Smooth muscle cell (in vitro differentiated cells): ENCODE measurements around the gene TUFT1. TPM values are rescaled to one million over a fixed set of nuclear protein-coding genes. Genes with fewer than 3 reads are reported as not detected.
"Not testable (repeated sequence)": the region's sequence is repeated elsewhere in the genome, so short reads cannot be mapped to it uniquely, and the experiment has no call there.

Source experiments
- DNase-seq: peaks from one replicate; lab custom pipeline; 2025; ENCODE audit not compliant: unreplicated experiment; lab: John Stamatoyannopoulos, UW
- H2AFZ ChIP-seq: fragments of 200-600 bp; sonication (generic); 2 replicates; pipeline ENCODE4 v1.6.0; 2016; ENCODE audit warnings: antibody characterized with exemption, low read depth, mild to moderate bottlenecking
- H3F3A ChIP-seq: fragments of 200-600 bp; sonication (generic); 2 replicates; pipeline ENCODE4 v1.6.0; 2017; ENCODE audit warnings: antibody characterized with exemption, low read depth
- H3K27ac ChIP-seq: fragments of 200-600 bp; sonication (generic); 2 replicates; pipeline ENCODE4 v1.5.1; 2016; ENCODE audit warnings: low read depth, mild to moderate bottlenecking
- H3K27me3 ChIP-seq: fragments of 200-600 bp; sonication (generic); 2 replicates; pipeline ENCODE4 v1.6.1; 2016; ENCODE audit warnings: low read depth, mild to moderate bottlenecking
- H3K36me3 ChIP-seq: fragments of 200-600 bp; sonication (generic); 2 replicates; pipeline ENCODE4 v1.5.1; 2016; ENCODE audit warnings: low read depth
- H3K4me1 ChIP-seq: fragments of 200-600 bp; sonication (generic); 2 replicates; pipeline ENCODE4 v1.5.1; 2016; ENCODE audit warnings: low read depth
- H3K4me2 ChIP-seq: fragments of 200-600 bp; sonication (generic); 2 replicates; pipeline ENCODE4 v1.6.0; 2016; ENCODE audit warnings: mild to moderate bottlenecking
- H3K4me3 ChIP-seq: fragments of 200-600 bp; sonication (generic); 2 replicates; pipeline ENCODE4 v1.5.1; 2016; ENCODE audit warnings: mild to moderate bottlenecking
- H3K79me2 ChIP-seq: fragments of 200-600 bp; sonication (generic); 2 replicates; pipeline ENCODE4 v1.6.0; 2016; ENCODE audit warnings: low read depth, mild to moderate bottlenecking
- H3K9ac ChIP-seq: fragments of 200-600 bp; sonication (generic); 2 replicates; pipeline ENCODE4 v1.6.0; 2016; ENCODE audit warnings: low read depth
- H3K9me3 ChIP-seq: fragments of 200-600 bp; sonication (generic); replicated peaks from 2 replicates; pipeline ENCODE4 v1.5.1; 2016; ENCODE audit warnings: low read depth
- H4K20me1 ChIP-seq: fragments of 200-600 bp; sonication (generic); 2 replicates; pipeline ENCODE4 v1.6.0; 2016; ENCODE audit warnings: low read depth
- WGBS: methylation state at CpG from one replicate; pipeline ENCODE4 v1.1.7; 2016; ENCODE audit warnings: low lambda C conversion rate; 5-methylcytosine and 5-hydroxymethylcytosine counted together
- polyA plus RNA-seq: library from polyadenylated mRNA; unstranded; fragments of >200 nt; fragmentation: Nextera tagmentation; extraction: Ambion mirVana; gene quantifications from 2 replicates; pipeline ENCODE4 v1.2.1, GENCODE V29; 2016
- total RNA-seq: library from RNA; depleted of rRNA; stranded (reverse); fragments of >200 nt; gene quantifications from 2 replicates; pipeline ENCODE4 v1.2.3, GENCODE V29; 2014
- TF ChIP-seq, protein P1 (sequence below): fragments of 200-600 bp; sonication (generic); IDR thresholded peaks from 2 replicates; pipeline ENCODE4 v1.5.1; 2017; ENCODE audit warnings: borderline replicate concordance, mild to moderate bottlenecking, antibody characterized with exemption; ENCODE audit not compliant: insufficient read depth, poor library complexity, severe bottlenecking

TUFT1 gene
- total and polyA plus RNA-seq, 2 experiments from 2014 or later: 15.1 to 20.0 TPM

GRCh38 chr1:151590961-151591360 lies 50.9 kb downstream of the TUFT1 start:
- WGBS: 96% methylated on average over 3 of the region's 3 CpGs
- H3K27ac ChIP-seq: no peak overlapping the region
- H3K9ac ChIP-seq: no peak overlapping the region
- H3K36me3 ChIP-seq: no peaks in the 10 kb centered on the region
- no peak overlapping the region for H3K4me3 ChIP-seq
- H2AFZ ChIP-seq: no peak overlapping the region
- no peak overlapping the region for H3K4me2 ChIP-seq
- H3K27me3 ChIP-seq: no peaks in the 10 kb centered on the region
- TF ChIP-seq, protein P1, sequence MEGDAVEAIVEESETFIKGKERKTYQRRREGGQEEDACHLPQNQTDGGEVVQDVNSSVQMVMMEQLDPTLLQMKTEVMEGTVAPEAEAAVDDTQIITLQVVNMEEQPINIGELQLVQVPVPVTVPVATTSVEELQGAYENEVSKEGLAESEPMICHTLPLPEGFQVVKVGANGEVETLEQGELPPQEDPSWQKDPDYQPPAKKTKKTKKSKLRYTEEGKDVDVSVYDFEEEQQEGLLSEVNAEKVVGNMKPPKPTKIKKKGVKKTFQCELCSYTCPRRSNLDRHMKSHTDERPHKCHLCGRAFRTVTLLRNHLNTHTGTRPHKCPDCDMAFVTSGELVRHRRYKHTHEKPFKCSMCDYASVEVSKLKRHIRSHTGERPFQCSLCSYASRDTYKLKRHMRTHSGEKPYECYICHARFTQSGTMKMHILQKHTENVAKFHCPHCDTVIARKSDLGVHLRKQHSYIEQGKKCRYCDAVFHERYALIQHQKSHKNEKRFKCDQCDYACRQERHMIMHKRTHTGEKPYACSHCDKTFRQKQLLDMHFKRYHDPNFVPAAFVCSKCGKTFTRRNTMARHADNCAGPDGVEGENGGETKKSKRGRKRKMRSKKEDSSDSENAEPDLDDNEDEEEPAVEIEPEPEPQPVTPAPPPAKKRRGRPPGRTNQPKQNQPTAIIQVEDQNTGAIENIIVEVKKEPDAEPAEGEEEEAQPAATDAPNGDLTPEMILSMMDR: no peak
- H3K4me1 ChIP-seq: peaks cover 2% of the 10 kb centered on the region
- H3F3A ChIP-seq: no peaks in the 10 kb centered on the region
- no peaks in the 10 kb centered on the region for H4K20me1 ChIP-seq
- no peaks in the 10 kb centered on the region for H3K79me2 ChIP-seq
- no peaks in the 10 kb centered on the region for H3K9me3 ChIP-seq
- DNase-seq: no peak

DNA sequence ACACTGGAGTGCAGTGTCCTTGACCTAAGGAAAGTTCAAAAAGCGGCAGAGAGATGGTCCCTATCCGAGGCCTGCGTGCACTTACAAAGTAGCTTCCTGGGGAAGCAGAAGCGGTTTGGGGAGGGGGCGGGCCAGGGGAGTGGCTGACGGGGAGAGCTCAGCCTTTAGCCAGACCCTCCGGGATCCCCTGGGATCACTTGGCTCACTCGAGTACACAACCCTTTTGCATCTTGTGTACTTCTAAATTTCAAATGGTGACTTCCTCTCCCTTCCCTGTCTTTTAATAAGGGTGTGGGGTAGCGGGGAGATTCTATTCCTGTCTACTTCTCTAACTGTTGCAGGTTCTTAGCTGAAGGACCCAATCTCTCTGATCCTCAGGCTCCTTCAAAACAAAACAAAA lies 53.6 kb downstream of the TUFT1 start:
- no peaks in the 10 kb centered on the region for H3F3A ChIP-seq
- 21% methylated on average over 8 of the region's 9 CpGs for WGBS
- H3K9me3 ChIP-seq: no peaks in the 10 kb centered on the region
- H3K27ac ChIP-seq: no peak overlapping the region
- DNase-seq: no peak
- peak overlapping the region; percentile 76 for H3K4me2 ChIP-seq
- H3K9ac ChIP-seq: no peak overlapping the region
- H3K4me1 ChIP-seq: no peaks in the 10 kb centered on the region
- no peaks in the 10 kb centered on the region for H3K36me3 ChIP-seq
- TF ChIP-seq, protein P1: no peak
- no peaks in the 10 kb centered on the region for H3K27me3 ChIP-seq
- no peaks in the 10 kb centered on the region for H4K20me1 ChIP-seq
- peak overlapping the region; percentile 34 for H3K4me3 ChIP-seq
- H3K79me2 ChIP-seq: no peaks in the 10 kb centered on the region
- peak overlapping the region; percentile 77 for H2AFZ ChIP-seq

- peak overlapping the region; percentile 77 for H2AFZ ChIP-seq
- no peak overlapping the region for H3K9ac ChIP-seq
- H3K4me1 ChIP-seq: no peaks in the 10 kb centered on the region
- H3K36me3 ChIP-seq: no peaks in the 10 kb centered on the region
- peak overlapping the region; percentile 76 for H3K4me2 ChIP-seq
- no peaks in the 10 kb centered on the region for H3K27me3 ChIP-seq
- TF ChIP-seq, protein P1: peak; percentile 97
- no peaks in the 10 kb centered on the region for H3K9me3 ChIP-seq
- WGBS: 12% methylated on average over 12 of the region's 12 CpGs
- no peaks in the 10 kb centered on the region for H3K79me2 ChIP-seq
- DNase-seq: peak; percentile 4
- peak overlapping the region; percentile 34 for H3K4me3 ChIP-seq
- H3F3A ChIP-seq: no peaks in the 10 kb centered on the region
- H4K20me1 ChIP-seq: no peaks in the 10 kb centered on the region
- no peak overlapping the region for H3K27ac ChIP-seq
These were observed 54.1 kb downstream of the TUFT1 start for GRCh38 chr1:151594143-151594625.

- H3K27me3 ChIP-seq: no peaks in the 10 kb centered on the region
- no peak for DNase-seq
- H3F3A ChIP-seq: no peaks in the 10 kb centered on the region
- peak overlapping the region; percentile 35 for H3K27ac ChIP-seq
- 52% methylated on average over 5 of the region's 5 CpGs for WGBS
- no peak overlapping the region for H2AFZ ChIP-seq
- no peaks in the 10 kb centered on the region for H3K4me1 ChIP-seq
- no peaks in the 10 kb centered on the region for H4K20me1 ChIP-seq
- no peaks in the 10 kb centered on the region for H3K36me3 ChIP-seq
- no peak overlapping the region for H3K4me2 ChIP-seq
- no peaks in the 10 kb centered on the region for H3K79me2 ChIP-seq
- TF ChIP-seq, protein P1: no peak
- H3K4me3 ChIP-seq: no peak overlapping the region
- H3K9me3 ChIP-seq: no peaks in the 10 kb centered on the region
- H3K9ac ChIP-seq: no peak overlapping the region
These were observed 56.3 kb downstream of the TUFT1 start for GRCh38 chr1:151596166-151596953.

- not testable (repeated sequence) for H3F3A ChIP-seq, H3K36me3 ChIP-seq, H3K4me1 ChIP-seq, H4K20me1 ChIP-seq, DNase-seq, H3K4me3 ChIP-seq, H2AFZ ChIP-seq, H3K79me2 ChIP-seq, H3K4me2 ChIP-seq, H3K9ac ChIP-seq, H3K27me3 ChIP-seq, H3K9me3 ChIP-seq, H3K27ac ChIP-seq
- 91% methylated on average over 5 of the region's 5 CpGs for WGBS
These were observed 62.4 kb downstream of the TUFT1 start for GRCh38 chr1:151602550-151602949.
